Fibroblast of lung (primary cell): ENCODE measurements around the gene PRTN3. TPM values are rescaled to one million over a fixed set of nuclear protein-coding genes. Genes with fewer than 3 reads are reported as not detected.

ENCODE experiments used
- DNase-seq, 2 donors: peaks; one replicate each; pipeline versions ENCODE4 v3.0.0 to v3.0.0-alpha.2; 2010; ENCODE audit warnings: low read depth in 2 of 2
- H2AFZ ChIP-seq: 2 replicates; pipeline ENCODE4 v1.5.1; 2012; ENCODE audit warnings: low read length, control low read depth, inconsistent platforms
- H3K27ac ChIP-seq: 2 replicates; pipeline ENCODE4 v1.5.1; 2011; ENCODE audit warnings: low read length, control low read depth; ENCODE audit not compliant: insufficient read depth
- H3K27me3 ChIP-seq: 2 replicates; pipeline ENCODE4 v1.5.1; 2011; ENCODE audit warnings: mild to moderate bottlenecking, low read length; ENCODE audit not compliant: control insufficient read depth, insufficient read depth
- H3K36me3 ChIP-seq: 2 replicates; pipeline ENCODE4 v1.5.1; 2011; ENCODE audit warnings: low read length; ENCODE audit not compliant: control insufficient read depth, insufficient read depth
- H3K4me1 ChIP-seq: 2 replicates; pipeline ENCODE4 v1.5.1; 2011; ENCODE audit warnings: low read length; ENCODE audit not compliant: control insufficient read depth, insufficient read depth; ENCODE audit errors: extremely low read depth
- H3K4me2 ChIP-seq: 2 replicates; pipeline ENCODE4 v1.5.1; 2011; ENCODE audit warnings: low read length, control low read depth; ENCODE audit not compliant: insufficient read depth; ENCODE audit errors: extremely low read depth
- H3K4me3 ChIP-seq, 4 experiments: fragments of 200-600 bp in 1 of 4; sonication (generic) in 1 of 4; replicated peaks in 1 of 4; 2 replicates each; pipeline ENCODE4 v1.5.1; 2011 to 2016; ENCODE audit warnings: low read length in 4 of 4, low read depth in 3 of 4, mild to moderate bottlenecking in 3 of 4, control low read depth in 2 of 4, inconsistent platforms in 1 of 4, mixed read lengths in 1 of 4; ENCODE audit not compliant: insufficient read depth in 1 of 4; ENCODE audit errors: control extremely low read depth in 1 of 4
- H3K79me2 ChIP-seq: 2 replicates; pipeline ENCODE4 v1.5.1; 2012; ENCODE audit warnings: mild to moderate bottlenecking, low read length, inconsistent platforms; ENCODE audit not compliant: control insufficient read depth, insufficient read depth
- H3K9ac ChIP-seq: 2 replicates; pipeline ENCODE4 v1.5.1; 2011; ENCODE audit warnings: mild to moderate bottlenecking, low read length, control low read depth; ENCODE audit not compliant: insufficient read depth
- H3K9me3 ChIP-seq: 2 replicates; pipeline ENCODE4 v1.5.1; 2012; ENCODE audit warnings: low read depth, low read length; ENCODE audit not compliant: control insufficient read depth, insufficient read depth
- H4K20me1 ChIP-seq: 2 replicates; pipeline ENCODE4 v1.5.1; 2011; ENCODE audit warnings: low read length; ENCODE audit not compliant: control insufficient read depth, insufficient read depth; ENCODE audit errors: extremely low read depth
- CTCF ChIP-seq, 2 donors: IDR thresholded peaks in 1 of 2; conservative IDR thresholded peaks in 1 of 2; 1 replicate in 1 of 2; 2 replicates in 1 of 2; pipeline ENCODE4 v1.5.1; 2011 to 2012; ENCODE audit warnings: low read length in 2 of 2, control low read depth in 1 of 2, inconsistent platforms in 1 of 2, low read depth in 1 of 2, mild to moderate bottlenecking in 1 of 2
- EZH2 ChIP-seq: IDR thresholded peaks from 2 replicates; pipeline ENCODE4 v1.5.1; 2012; ENCODE audit warnings: low read length, control low read depth, mild to moderate bottlenecking; ENCODE audit errors: missing control alignments
- polyA plus RNA-seq, 2 donors: library from polyadenylated mRNA; depleted of rRNA in 1 of 2; stranded (reverse) in 1 of 2; unstranded in 1 of 2; fragments of >200 nt; gene quantifications; 2 replicates each; pipeline ENCODE4 v1.2.1, GENCODE V29; 2011 to 2012; ENCODE audit warnings: missing spikeins in 1 of 2
- total RNA-seq: library from RNA; depleted of rRNA; stranded (reverse); fragments of >200 nt; gene quantifications from 2 replicates; pipeline ENCODE4 v1.2.1, GENCODE V29; 2014

Gene PRTN3
- total and polyA plus RNA-seq, 2 donors (not counting 1 experiment from before 2014, with no cell fraction given), result not detected

- Histone ChIP-seq H3K36me3 (peaks cover 27% of the 10 kb centered on the region), H3K4me3 (peak overlapping the region; percentile 71 to 96 (median 88)), H3K79me2 (peaks cover 64% of the 10 kb centered on the region), H3K9me3 (no peaks in the 10 kb centered on the region), H4K20me1 (peaks cover 11% of the 10 kb centered on the region), H3K27me3 (no peaks in the 10 kb centered on the region), H3K4me2 (peak overlapping the region; percentile 90), H3K9ac (peak overlapping the region; percentile 79), H2AFZ (no peak overlapping the region), H3K27ac (peak overlapping the region; percentile 86), H3K4me1 (peaks cover 29% of the 10 kb centered on the region)
- TF ChIP-seq EZH2 (no peak), CTCF (conservative IDR thresholded peaks at IDR 0.05 in 1 of 2, IDR thresholded peaks at IDR 0.05 in 1 of 2; ENCODE audit: low read depth in 1 of 2, low read length in 2 of 2) (peak; percentile 29 to 41)
- peak; percentile 61 to 63 for DNase-seq
These were observed 41.5 kb upstream of the PRTN3 start for GRCh38 chr19:799076-799881.

GRCh38 chr19:800360-801029 lies 40.3 kb upstream of the PRTN3 start:
- peaks cover 11% of the 10 kb centered on the region for H4K20me1 ChIP-seq
- no peaks in the 10 kb centered on the region for H3K9me3 ChIP-seq
- peaks cover 77% of the 10 kb centered on the region for H3K79me2 ChIP-seq
- H3K27ac ChIP-seq, result peak overlapping the region; percentile 38
- peak in 1 of 2 donors; percentile 56 for DNase-seq
- peaks cover 39% of the 10 kb centered on the region for H3K36me3 ChIP-seq
- H3K4me2 ChIP-seq, result peak overlapping the region; percentile 90
- peaks cover 29% of the 10 kb centered on the region for H3K4me1 ChIP-seq
- TF ChIP-seq EZH2, result no peak
- no peak for TF ChIP-seq CTCF (conservative IDR thresholded peaks at IDR 0.05 in 1 of 2, IDR thresholded peaks at IDR 0.05 in 1 of 2; ENCODE audit: low read depth in 1 of 2, low read length in 2 of 2)
- no peak overlapping the region for H2AFZ ChIP-seq
- H3K27me3 ChIP-seq, result no peaks in the 10 kb centered on the region
- peak overlapping the region; percentile 0 to 87 (median 26) for H3K4me3 ChIP-seq
- no peak overlapping the region for H3K9ac ChIP-seq
